ENCODE data around the gene TIMM44. TPM values are rescaled to one million over a fixed set of nuclear protein-coding genes. Genes with fewer than 3 reads are reported as not detected.

The TIMM44 gene
- total RNA-seq, 1 experiment from 2014 or later = 153 TPM

DNA sequence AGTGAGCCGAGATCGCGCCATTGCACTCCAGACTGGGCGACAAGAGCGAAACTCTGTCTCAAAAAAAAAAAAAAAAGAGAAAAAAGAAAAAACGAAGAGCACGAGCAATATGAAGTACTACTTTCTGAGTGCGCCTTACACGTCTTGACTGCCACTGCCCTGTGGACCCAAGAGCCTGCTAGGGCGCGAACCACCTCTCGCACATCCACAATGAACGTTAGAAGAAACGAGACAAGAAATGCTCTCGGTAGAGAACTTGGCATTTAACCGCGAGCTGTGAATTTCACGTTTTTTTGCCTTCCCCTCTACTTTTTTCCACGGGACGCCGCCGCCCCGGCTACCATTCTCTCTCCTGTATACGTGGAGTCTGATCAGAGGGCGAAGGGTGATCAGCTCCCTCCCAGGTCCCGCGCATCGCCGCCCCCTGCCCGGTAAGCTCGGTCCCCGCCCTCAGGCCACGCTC is 454 bp downstream of the TIMM44 start:
- intact Hi-C loops (cut with micrococcal nuclease; ENCODE audit: unreplicated experiment) = loop anchor here (5.0 kb wide), 1 partner anchor 59 kb away; no protein-coding TSS in a partner anchor
- Histone ChIP-seq H3K27me3 (replicated peaks; ENCODE audit: insufficient read depth, low read depth, low read length, poor library complexity) (no peaks in the 10 kb centered on the region), H3K4me1 (ENCODE audit: insufficient read depth, low read length, poor library complexity, severe bottlenecking) (peaks cover 3% of the 10 kb centered on the region), H3K4me3 (ENCODE audit: low read depth, low read length, poor library complexity, severe bottlenecking) (peak overlapping the region; percentile 94), H3K9me3 (ENCODE audit: low read depth, low read length, poor library complexity, severe bottlenecking) (no peaks in the 10 kb centered on the region), H3K36me3 (ENCODE audit: insufficient read depth, low read length, poor library complexity, severe bottlenecking) (peaks cover 23% of the 10 kb centered on the region), H3K27ac (ENCODE audit: low read depth, low read length, poor library complexity, severe bottlenecking) (peak overlapping the region; percentile 99)
- POLR2A ChIA-PET (ENCODE audit: low non-redundant PET) = interaction anchor here (1.6 kb wide), 1 partner anchor 23 kb away, joined by 4 read pairs; the partner anchor contains the start of gene SNAPC2
- TF ChIP-seq, protein P1, sequence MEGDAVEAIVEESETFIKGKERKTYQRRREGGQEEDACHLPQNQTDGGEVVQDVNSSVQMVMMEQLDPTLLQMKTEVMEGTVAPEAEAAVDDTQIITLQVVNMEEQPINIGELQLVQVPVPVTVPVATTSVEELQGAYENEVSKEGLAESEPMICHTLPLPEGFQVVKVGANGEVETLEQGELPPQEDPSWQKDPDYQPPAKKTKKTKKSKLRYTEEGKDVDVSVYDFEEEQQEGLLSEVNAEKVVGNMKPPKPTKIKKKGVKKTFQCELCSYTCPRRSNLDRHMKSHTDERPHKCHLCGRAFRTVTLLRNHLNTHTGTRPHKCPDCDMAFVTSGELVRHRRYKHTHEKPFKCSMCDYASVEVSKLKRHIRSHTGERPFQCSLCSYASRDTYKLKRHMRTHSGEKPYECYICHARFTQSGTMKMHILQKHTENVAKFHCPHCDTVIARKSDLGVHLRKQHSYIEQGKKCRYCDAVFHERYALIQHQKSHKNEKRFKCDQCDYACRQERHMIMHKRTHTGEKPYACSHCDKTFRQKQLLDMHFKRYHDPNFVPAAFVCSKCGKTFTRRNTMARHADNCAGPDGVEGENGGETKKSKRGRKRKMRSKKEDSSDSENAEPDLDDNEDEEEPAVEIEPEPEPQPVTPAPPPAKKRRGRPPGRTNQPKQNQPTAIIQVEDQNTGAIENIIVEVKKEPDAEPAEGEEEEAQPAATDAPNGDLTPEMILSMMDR (conservative IDR thresholded peaks at IDR 0.05; ENCODE audit: low read depth, low read length) = no peak
- no peak for TF ChIP-seq EZH2 (IDR thresholded peaks at IDR 0.05; ENCODE audit: borderline replicate concordance, low read depth, low read length, poor library complexity, severe bottlenecking)
- CTCF ChIA-PET = interaction anchor here (0.5 to 1.8 kb wide), 5 partner anchors 14 to 583 kb away, joined by 3 to 10 read pairs (median 6); partner anchors contain the start of gene SNAPC2
- no peak for DNase-seq (ENCODE audit: low spot score)
- BruUV-seq (replicated peaks) = no TSS peak

DNA sequence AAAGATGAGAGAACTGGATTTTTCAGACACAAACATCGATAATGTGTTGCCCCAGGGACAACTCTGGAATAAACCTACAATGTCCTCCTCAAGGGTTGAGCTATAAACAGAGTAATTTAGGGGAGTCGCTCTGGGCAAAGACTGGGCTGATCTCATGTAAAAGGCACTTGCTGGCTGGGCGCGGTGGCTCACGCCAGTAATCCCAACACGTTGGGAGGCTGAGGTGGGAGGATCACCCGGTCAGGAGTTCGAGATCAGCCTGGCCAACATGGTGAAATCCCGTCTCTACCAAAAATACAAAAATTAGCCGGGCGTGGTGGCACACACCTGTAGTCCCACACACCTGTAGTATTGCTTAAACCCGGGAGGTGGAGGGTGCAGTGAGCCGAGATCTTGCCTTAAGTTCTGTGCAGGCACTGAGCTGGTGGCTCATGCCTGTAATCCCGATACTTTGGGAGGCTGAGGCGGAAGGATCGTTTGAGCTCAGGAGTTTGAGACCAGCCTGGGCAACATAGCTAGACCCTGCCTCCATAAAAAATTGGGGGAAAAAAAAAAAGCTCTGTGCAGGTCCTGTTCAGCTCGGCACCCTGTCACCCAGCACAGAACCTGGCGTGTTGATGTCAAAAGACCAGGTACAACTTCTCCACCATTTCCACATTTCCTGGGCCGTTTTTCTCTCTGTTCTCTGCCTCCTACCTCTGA is 1.4 kb downstream of the TIMM44 start:
- peaks cover 32% of the 10 kb centered on the region for H3K36me3 ChIP-seq (ENCODE audit: insufficient read depth, low read length, poor library complexity, severe bottlenecking)
- H3K4me3 ChIP-seq (ENCODE audit: low read depth, low read length, poor library complexity, severe bottlenecking) = peak overlapping the region; percentile 94
- peak overlapping the region; percentile 99 for H3K27ac ChIP-seq (ENCODE audit: low read depth, low read length, poor library complexity, severe bottlenecking)
- H3K9me3 ChIP-seq (ENCODE audit: low read depth, low read length, poor library complexity, severe bottlenecking) = no peaks in the 10 kb centered on the region
- ChIA-PET CTCF (interaction anchor here (0.6 kb wide), 1 partner anchor 24 kb away, joined by 3 read pairs; no protein-coding TSS in a partner anchor), POLR2A (ENCODE audit: low non-redundant PET) (no interaction called here)
- TF ChIP-seq, protein P1 (conservative IDR thresholded peaks at IDR 0.05; ENCODE audit: low read depth, low read length) = no peak
- TF ChIP-seq EZH2 (IDR thresholded peaks at IDR 0.05; ENCODE audit: borderline replicate concordance, low read depth, low read length, poor library complexity, severe bottlenecking) = no peak
- BruUV-seq (replicated peaks) = TSS peak; percentile 36
- H3K4me1 ChIP-seq (ENCODE audit: insufficient read depth, low read length, poor library complexity, severe bottlenecking) = peaks cover 3% of the 10 kb centered on the region
- intact Hi-C loops (cut with micrococcal nuclease; ENCODE audit: unreplicated experiment) = loop anchor here (5.0 kb wide), 1 partner anchor 60 kb away; no protein-coding TSS in a partner anchor
- no peak for DNase-seq (ENCODE audit: low spot score)
- no peaks in the 10 kb centered on the region for H3K27me3 ChIP-seq (replicated peaks; ENCODE audit: insufficient read depth, low read depth, low read length, poor library complexity)

DNA sequence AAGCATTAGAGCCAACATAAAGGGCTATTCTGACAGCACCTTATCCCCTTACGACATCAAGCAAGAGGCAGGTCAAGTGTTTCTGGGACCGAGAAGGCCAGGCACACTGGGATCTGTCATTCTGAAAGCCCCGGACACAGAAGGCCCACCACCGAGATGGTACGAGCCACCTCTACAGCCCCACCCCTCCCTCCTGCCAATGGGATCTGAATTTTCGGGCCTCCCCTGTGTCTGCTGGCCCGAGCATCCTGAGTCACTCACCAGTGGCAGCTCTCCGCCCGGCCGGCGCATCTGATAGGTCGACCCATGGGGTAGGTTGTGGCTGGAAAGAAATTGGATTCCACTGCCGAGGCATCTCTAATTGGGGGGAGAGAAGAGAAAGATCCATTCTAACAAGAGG is 2.6 kb downstream of the TIMM44 start:
- DNase-seq (ENCODE audit: low spot score) = no peak
- peaks cover 41% of the 10 kb centered on the region for H3K36me3 ChIP-seq (ENCODE audit: insufficient read depth, low read length, poor library complexity, severe bottlenecking)
- TF ChIP-seq, protein P1 (conservative IDR thresholded peaks at IDR 0.05; ENCODE audit: low read depth, low read length) = no peak
- no peak for TF ChIP-seq EZH2 (IDR thresholded peaks at IDR 0.05; ENCODE audit: borderline replicate concordance, low read depth, low read length, poor library complexity, severe bottlenecking)
- POLR2A ChIA-PET (ENCODE audit: low non-redundant PET) = no interaction called here
- CTCF ChIA-PET = no interaction called here
- no peaks in the 10 kb centered on the region for H3K27me3 ChIP-seq (replicated peaks; ENCODE audit: insufficient read depth, low read depth, low read length, poor library complexity)
- H3K4me1 ChIP-seq (ENCODE audit: insufficient read depth, low read length, poor library complexity, severe bottlenecking) = peaks cover 3% of the 10 kb centered on the region
- H3K27ac ChIP-seq (ENCODE audit: low read depth, low read length, poor library complexity, severe bottlenecking) = no peak overlapping the region
- no peak overlapping the region for H3K4me3 ChIP-seq (ENCODE audit: low read depth, low read length, poor library complexity, severe bottlenecking)
- BruUV-seq (replicated peaks) = no TSS peak
- intact Hi-C loops (cut with micrococcal nuclease; ENCODE audit: unreplicated experiment) = loop anchor here (5.0 kb wide), 1 partner anchor 61 kb away; no protein-coding TSS in a partner anchor
- H3K9me3 ChIP-seq (ENCODE audit: low read depth, low read length, poor library complexity, severe bottlenecking) = no peaks in the 10 kb centered on the region

Measured in A673 (cell line).